ENCODE results near the gene CTNS. TPM values are rescaled to one million over a fixed set of nuclear protein-coding genes. Genes with fewer than 3 reads are reported as not detected.

The CTNS gene
- total and polyA plus RNA-seq, 2 donors from 2014 or later, result 11.9 to 15.7 TPM

GRCh38 chr17:3627769-3628167 is 8.8 kb upstream of the CTNS start:
- Histone ChIP-seq H3K27ac (ENCODE audit: low read depth in 2 of 2, low read length in 2 of 2) (no peak overlapping the region), H3K4me3 (ENCODE audit: low read length in 3 of 3) (no peak overlapping the region), H3K27me3 (ENCODE audit: control insufficient read depth, insufficient read depth, low read length) (no peaks in the 10 kb centered on the region), H3K9me3 (ENCODE audit: control insufficient read depth in 2 of 3, insufficient read depth in 1 of 3, low read length in 3 of 3) (no peaks in the 10 kb centered on the region), H3K4me1 (ENCODE audit: control insufficient read depth in 2 of 3, insufficient read depth in 2 of 3, low read depth in 1 of 3, low read length in 3 of 3) (no peaks in the 10 kb centered on the region), H3K36me3 (ENCODE audit: control insufficient read depth in 2 of 3, insufficient read depth in 3 of 3, low read length in 3 of 3) (peaks cover 2 to 35% (median 30%) of the 10 kb centered on the region in 3 donors), H3K9ac (ENCODE audit: low read length in 3 of 3) (no peak overlapping the region)
- intact Hi-C loops (cut with DNase I), result no loop called here
- FAIRE-seq (no peak), DNase-seq (no peak)
- TF ChIP-seq CTCF (IDR thresholded peaks at IDR 0.05; ENCODE audit: borderline replicate concordance, extremely low read depth, insufficient read depth), result no peak

GRCh38 chr17:3630781-3631180 is 5.8 kb upstream of the CTNS start:
- no peak for TF ChIP-seq CTCF (IDR thresholded peaks at IDR 0.05; ENCODE audit: borderline replicate concordance, extremely low read depth, insufficient read depth)
- Histone ChIP-seq H3K27ac (ENCODE audit: low read depth in 2 of 2, low read length in 2 of 2) (no peak overlapping the region), H3K36me3 (ENCODE audit: control insufficient read depth in 2 of 3, insufficient read depth in 3 of 3, low read length in 3 of 3) (peaks cover 2 to 20% (median 15%) of the 10 kb centered on the region in 3 donors), H3K4me3 (ENCODE audit: low read length in 3 of 3) (no peak overlapping the region), H3K9me3 (ENCODE audit: control insufficient read depth in 2 of 3, insufficient read depth in 1 of 3, low read length in 3 of 3) (no peaks in the 10 kb centered on the region), H3K27me3 (ENCODE audit: control insufficient read depth, insufficient read depth, low read length) (no peaks in the 10 kb centered on the region), H3K4me1 (ENCODE audit: control insufficient read depth in 2 of 3, insufficient read depth in 2 of 3, low read depth in 1 of 3, low read length in 3 of 3) (peaks cover 0 to 2% (median 0%) of the 10 kb centered on the region in 3 donors), H3K9ac (ENCODE audit: low read length in 3 of 3) (no peak overlapping the region)
- intact Hi-C loops (cut with DNase I), result no loop called here
- FAIRE-seq (no peak), DNase-seq (no peak)

DNA sequence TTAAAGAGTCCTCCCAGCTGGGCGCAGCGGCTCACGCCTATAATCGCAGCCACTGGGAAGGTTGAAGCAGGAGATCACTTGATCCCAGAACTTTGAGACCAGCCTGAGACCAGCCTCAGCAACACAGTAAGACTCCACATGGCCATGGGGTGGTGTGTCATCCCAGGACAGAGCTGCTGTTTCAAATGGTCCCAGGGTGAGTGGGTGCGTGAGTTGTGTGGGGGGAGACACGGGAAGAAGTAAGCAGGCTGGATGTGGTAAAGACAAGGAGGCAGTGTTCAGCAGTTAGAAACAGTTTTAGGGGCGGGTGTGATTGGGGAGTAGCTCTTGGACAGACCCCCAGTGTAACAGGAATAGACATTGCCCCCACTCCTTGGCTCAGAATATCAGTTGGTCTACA is 4.3 kb upstream of the CTNS start:
- FAIRE-seq, result no peak
- H3K36me3 ChIP-seq (ENCODE audit: control insufficient read depth in 2 of 3, insufficient read depth in 3 of 3, low read length in 3 of 3), result peaks cover 2 to 15% (median 14%) of the 10 kb centered on the region in 3 donors
- TF ChIP-seq CTCF (IDR thresholded peaks at IDR 0.05; ENCODE audit: borderline replicate concordance, extremely low read depth, insufficient read depth), result no peak
- no peak overlapping the region for H3K9ac ChIP-seq (ENCODE audit: low read length in 3 of 3)
- intact Hi-C loops (cut with DNase I), result no loop called here
- no peaks in the 10 kb centered on the region for H3K9me3 ChIP-seq (ENCODE audit: control insufficient read depth in 2 of 3, insufficient read depth in 1 of 3, low read length in 3 of 3)
- DNase-seq, result no peak
- H3K4me1 ChIP-seq (ENCODE audit: control insufficient read depth in 2 of 3, insufficient read depth in 2 of 3, low read depth in 1 of 3, low read length in 3 of 3), result peaks cover 0 to 5% (median 0%) of the 10 kb centered on the region in 3 donors
- H3K27ac ChIP-seq (ENCODE audit: low read depth in 2 of 2, low read length in 2 of 2), result no peak overlapping the region
- H3K27me3 ChIP-seq (ENCODE audit: control insufficient read depth, insufficient read depth, low read length), result no peaks in the 10 kb centered on the region
- H3K4me3 ChIP-seq (ENCODE audit: low read length in 3 of 3), result no peak overlapping the region

Data from kidney (tissue), 14 donors.